AG09309 (cell line): ENCODE data around the gene CYP26B1.

ENCODE experiments used
- DNase-seq: peaks from one replicate; pipeline ENCODE4 v3.0.0-alpha.2; 2010; ENCODE audit warnings: low read depth
- H3K4me3 ChIP-seq: 2 replicates; pipeline ENCODE4 v1.5.1; 2011; ENCODE audit warnings: mild to moderate bottlenecking, low read depth, low read length, moderate library complexity; ENCODE audit not compliant: control insufficient read depth
- CTCF ChIP-seq: IDR thresholded peaks from 2 replicates; pipeline ENCODE4 v1.5.1; 2011; ENCODE audit warnings: mild to moderate bottlenecking, low read depth, low read length, inconsistent platforms; ENCODE audit not compliant: insufficient read depth, control insufficient read depth; ENCODE audit errors: missing control alignments

The CYP26B1 gene

GRCh38 chr2:72103161-72103560, 44.5 kb downstream of the CYP26B1 start:
- no peak for TF ChIP-seq CTCF
- H3K4me3 ChIP-seq = no peak overlapping the region
- no peak for DNase-seq

- H3K4me3 ChIP-seq = no peak overlapping the region
- DNase-seq = no peak
- TF ChIP-seq CTCF = no peak
Measured at GRCh38 chr2:72098935-72099334, 48.7 kb downstream of the CYP26B1 start.

DNA sequence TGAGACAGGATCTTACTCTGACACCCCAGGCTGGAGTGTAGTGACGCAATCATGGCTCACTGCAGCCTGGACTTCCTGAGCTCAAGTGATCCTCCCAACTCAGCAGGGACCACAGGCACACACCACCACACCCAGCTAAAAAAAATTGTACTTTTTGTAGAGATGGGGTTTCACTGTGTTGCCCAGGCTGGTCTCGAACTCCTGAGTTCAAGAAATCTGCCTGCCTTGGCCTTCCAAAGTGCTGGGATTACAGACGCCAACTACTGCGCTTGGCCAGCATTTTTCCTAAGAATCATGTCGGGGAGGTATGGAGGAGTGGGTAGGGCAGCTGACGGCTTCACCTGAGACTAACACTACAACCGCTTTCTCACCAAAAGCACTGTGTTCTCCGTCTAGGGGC, 50.4 kb downstream of the CYP26B1 start:
- no peak overlapping the region for H3K4me3 ChIP-seq
- TF ChIP-seq CTCF = no peak
- no peak for DNase-seq

- TF ChIP-seq CTCF = no peak
- DNase-seq = no peak
- no peak overlapping the region for H3K4me3 ChIP-seq
Measured at GRCh38 chr2:72096181-72096580, 51.5 kb downstream of the CYP26B1 start.

- no peak for DNase-seq
- no peak for TF ChIP-seq CTCF
- H3K4me3 ChIP-seq = no peak overlapping the region
Measured at GRCh38 chr2:72095364-72095763, 52.3 kb downstream of the CYP26B1 start.

GRCh38 chr2:72094701-72095100, 53.0 kb downstream of the CYP26B1 start:
- TF ChIP-seq CTCF = no peak
- no peak overlapping the region for H3K4me3 ChIP-seq
- no peak for DNase-seq

DNA sequence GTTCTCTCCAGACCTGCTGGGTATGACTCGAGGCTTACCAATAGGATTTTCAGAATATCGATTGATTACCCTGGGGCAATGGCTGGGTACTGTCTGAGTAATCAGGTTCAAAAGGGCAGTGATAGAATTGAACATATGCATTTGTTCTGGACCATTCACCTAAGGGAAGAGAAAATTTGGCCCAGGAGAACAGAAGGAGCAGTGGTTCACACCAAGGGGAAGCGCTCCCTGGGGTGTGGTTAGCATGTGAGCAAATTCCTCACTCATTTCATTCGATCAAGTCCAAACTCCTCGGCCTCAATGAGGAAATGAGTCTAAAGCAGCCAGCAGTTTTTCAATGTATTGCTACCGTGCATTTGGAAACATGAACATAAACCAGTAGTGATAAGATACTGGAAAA, 55.6 kb downstream of the CYP26B1 start:
- no peak overlapping the region for H3K4me3 ChIP-seq
- no peak for TF ChIP-seq CTCF
- DNase-seq = no peak
